Lower lobe of right lung (tissue), 2 donors: ENCODE data around the gene FAM209A. TPM values are rescaled to one million over a fixed set of nuclear protein-coding genes. Genes with fewer than 3 reads are reported as not detected.

Experiments used
- ATAC-seq, 2 donors: fragments of 200-7000 bp; cut with Tn5 transposase; one replicate each; pipeline ENCODE4 v1.9.1; 2020 to 2022; ENCODE audit warnings: mild to moderate bottlenecking in 2 of 2, moderate library complexity in 2 of 2
- DNase-seq: peaks from one replicate; pipeline ENCODE4 v3.0.0-alpha.2; 2020
- H3K27ac ChIP-seq: fragments of 200-600 bp; one replicate; pipeline ENCODE4 v1.8.0; 2022
- H3K27me3 ChIP-seq: fragments of 200-600 bp; one replicate; pipeline ENCODE4 v1.8.0; 2022; ENCODE audit warnings: low read depth
- H3K36me3 ChIP-seq: fragments of 200-600 bp; one replicate; pipeline ENCODE4 v1.8.0; 2022; ENCODE audit warnings: mild to moderate bottlenecking
- H3K4me1 ChIP-seq: fragments of 200-600 bp; one replicate; pipeline ENCODE4 v1.8.0; 2022
- H3K4me3 ChIP-seq: fragments of 200-600 bp; one replicate; pipeline ENCODE4 v1.8.0; 2022; ENCODE audit warnings: mild to moderate bottlenecking
- H3K9me3 ChIP-seq: fragments of 200-600 bp; one replicate; pipeline ENCODE4 v1.8.0; 2022
- CTCF ChIP-seq: fragments of 200-600 bp; IDR thresholded peaks from one replicate; pipeline ENCODE4 v1.8.0; 2022; ENCODE audit warnings: antibody characterized with exemption, mild to moderate bottlenecking
- intact Hi-C: fragments of 100-400 bp; cut with DNase I; formaldehyde crosslinking; loops from one replicate; pipeline ENCODE4 v1.11.0; 2022
- total RNA-seq: library from RNA; stranded (reverse); fragmentation: NEBNext Ultra II Directional; extraction: Animal tissue kit (Norgen Biotek cat#: 25700); gene quantifications from one replicate; pipeline ENCODE4 v1.2.1, GENCODE V29; 2021
- donor health status: DM: no; HTN: yes; CAD: no; lungs with severe emphysema.

The FAM209A gene
- total RNA-seq, 1 donor from 2014 or later: 0.71 TPM

- intact Hi-C loops: no loop called here
- no peak for ATAC-seq
- Histone ChIP-seq H3K27ac (no peak overlapping the region), H3K27me3 (no peaks in the 10 kb centered on the region), H3K36me3 (no peaks in the 10 kb centered on the region), H3K4me1 (no peaks in the 10 kb centered on the region), H3K4me3 (no peak overlapping the region), H3K9me3 (no peaks in the 10 kb centered on the region)
- DNase-seq: no peak
- TF ChIP-seq CTCF: no peak
Measured at GRCh38 chr20:56540415-56540814, 15.9 kb downstream of the FAM209A start.

GRCh38 chr20:56542489-56543030 is 18.0 kb downstream of the FAM209A start:
- Histone ChIP-seq H3K9me3 (no peaks in the 10 kb centered on the region), H3K36me3 (no peaks in the 10 kb centered on the region), H3K27ac (no peak overlapping the region), H3K4me3 (no peak overlapping the region), H3K4me1 (no peaks in the 10 kb centered on the region), H3K27me3 (no peaks in the 10 kb centered on the region)
- no peak for DNase-seq
- no peak for TF ChIP-seq CTCF
- no peak for ATAC-seq
- intact Hi-C loops: no loop called here

- no peak for ATAC-seq
- TF ChIP-seq CTCF: no peak
- intact Hi-C loops: loop anchor here (10.0 kb wide), 1 partner anchor 423 kb away; no protein-coding TSS in a partner anchor
- Histone ChIP-seq H3K27ac (no peak overlapping the region), H3K9me3 (no peaks in the 10 kb centered on the region), H3K27me3 (no peaks in the 10 kb centered on the region), H3K36me3 (no peaks in the 10 kb centered on the region), H3K4me3 (no peak overlapping the region), H3K4me1 (peaks cover 6% of the 10 kb centered on the region)
- DNase-seq: no peak
Measured at GRCh38 chr20:56551571-56551970, 27.0 kb downstream of the FAM209A start.

GRCh38 chr20:56552911-56553629 is 28.5 kb downstream of the FAM209A start:
- ATAC-seq: no peak
- H3K4me3 ChIP-seq: no peak overlapping the region
- no peak overlapping the region for H3K27ac ChIP-seq
- no peaks in the 10 kb centered on the region for H3K36me3 ChIP-seq
- H3K4me1 ChIP-seq: peaks cover 6% of the 10 kb centered on the region
- intact Hi-C loops: loop anchor here (10.0 kb wide), 1 partner anchor 422 kb away; no protein-coding TSS in a partner anchor
- no peak for TF ChIP-seq CTCF
- DNase-seq: no peak
- no peaks in the 10 kb centered on the region for H3K9me3 ChIP-seq
- H3K27me3 ChIP-seq: no peaks in the 10 kb centered on the region

GRCh38 chr20:56554869-56555268 is 30.3 kb downstream of the FAM209A start:
- H3K36me3 ChIP-seq: no peaks in the 10 kb centered on the region
- H3K9me3 ChIP-seq: no peaks in the 10 kb centered on the region
- peaks cover 6% of the 10 kb centered on the region for H3K4me1 ChIP-seq
- H3K27ac ChIP-seq: no peak overlapping the region
- H3K27me3 ChIP-seq: no peaks in the 10 kb centered on the region
- H3K4me3 ChIP-seq: no peak overlapping the region
- no peak for TF ChIP-seq CTCF
- DNase-seq (no peak), ATAC-seq (peak; percentile 64 to 79)
- intact Hi-C loops: loop anchor here (10.0 kb wide), 1 partner anchor 420 kb away; no protein-coding TSS in a partner anchor
